A549 (cell line): ENCODE measurements around the gene LRP1.

Experiments used
- CTCF ChIP-seq: fragments of >200 bp; sonication (Bioruptor Twin); formaldehyde crosslinking; IDR thresholded peaks from 3 replicates; pipeline ENCODE4 v1.5.1; 2016
- TF ChIP-seq, protein P1 (sequence below): IDR thresholded peaks from 2 replicates; pipeline ENCODE4 v1.6.1; 2012; ENCODE audit warnings: low read depth, borderline replicate concordance

DNA sequence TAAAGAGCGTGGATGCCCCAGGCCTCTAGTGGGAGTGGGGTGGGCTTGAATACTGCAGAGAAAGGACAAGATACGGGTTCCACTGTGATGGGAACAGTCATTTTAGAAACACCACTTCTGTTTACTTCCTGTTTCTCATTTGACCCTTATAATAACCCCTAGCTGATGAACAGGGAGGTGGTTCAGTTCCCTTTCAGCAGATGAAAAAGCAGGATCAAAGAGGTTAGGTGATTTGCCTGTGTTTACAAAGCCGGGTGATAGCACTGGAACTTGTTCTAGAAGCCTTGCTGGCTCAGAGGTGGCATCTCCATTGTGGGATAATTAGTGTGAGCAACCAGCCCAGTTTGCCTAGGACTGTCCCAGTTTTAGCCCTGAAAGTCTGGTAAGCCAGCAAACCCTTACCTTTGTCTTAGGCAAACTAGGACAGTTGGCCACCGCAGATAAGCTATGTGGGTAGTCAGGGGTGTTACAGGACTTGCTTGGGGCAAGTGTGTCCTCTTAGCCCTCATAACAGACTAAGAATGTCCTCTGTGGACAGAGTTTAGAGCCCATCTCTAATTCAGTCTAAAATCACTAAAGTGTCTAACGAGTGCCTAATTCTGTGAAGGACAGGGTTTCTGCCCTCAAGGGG, 26.6 kb downstream of the LRP1 start:
- TF ChIP-seq CTCF: no peak
- TF ChIP-seq, protein P1, sequence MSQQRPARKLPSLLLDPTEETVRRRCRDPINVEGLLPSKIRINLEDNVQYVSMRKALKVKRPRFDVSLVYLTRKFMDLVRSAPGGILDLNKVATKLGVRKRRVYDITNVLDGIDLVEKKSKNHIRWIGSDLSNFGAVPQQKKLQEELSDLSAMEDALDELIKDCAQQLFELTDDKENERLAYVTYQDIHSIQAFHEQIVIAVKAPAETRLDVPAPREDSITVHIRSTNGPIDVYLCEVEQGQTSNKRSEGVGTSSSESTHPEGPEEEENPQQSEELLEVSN: no peak
